Activated naive CD4-positive, alpha-beta T cell treated with anti-CD3 and anti-CD28 coated beads, Interleukin-2, amount 50 U/mL, for 24 hours (primary cell): ENCODE measurements around the gene SREBF2.
"Not testable (repeated sequence)": the region's sequence is repeated elsewhere in the genome, so short reads cannot be mapped to it uniquely, and the experiment has no call there.

Source experiments
- H3K27ac Mint-ChIP-seq: one replicate; pipeline ENCODE4 v1.8.0; 2021; ENCODE audit warnings: mild to moderate bottlenecking, mixed read lengths
- H3K27me3 Mint-ChIP-seq: one replicate; pipeline ENCODE4 v1.8.0; 2021; ENCODE audit warnings: mixed read lengths
- H3K36me3 Mint-ChIP-seq: one replicate; pipeline ENCODE4 v1.8.0; 2021; ENCODE audit warnings: mixed read lengths
- H3K4me1 Mint-ChIP-seq: one replicate; pipeline ENCODE4 v1.8.0; 2021; ENCODE audit warnings: mixed read lengths
- H3K4me3 Mint-ChIP-seq: one replicate; pipeline ENCODE4 v1.8.0; 2021; ENCODE audit warnings: mild to moderate bottlenecking, mixed read lengths
- H3K9me3 Mint-ChIP-seq: one replicate; pipeline ENCODE4 v1.8.0; 2021; ENCODE audit warnings: mixed read lengths

SREBF2 gene

GRCh38 chr22:41946629-41947423 lies 113.9 kb downstream of the SREBF2 start, which contains the start of gene CENPM:
CENPM (minus strand) TSS chr22:41947152; CDS start chr22:41947076, 76 bp downstream.
- Mint-ChIP-seq H3K4me1 (peaks cover 7% of the 10 kb centered on the region), H3K27me3 (no peaks in the 10 kb centered on the region), H3K27ac (peak within 1 kb of the TSS; percentile 70), H3K36me3 (peaks cover 3% of the 10 kb centered on the region), H3K9me3 (no peaks in the 10 kb centered on the region), H3K4me3 (peak within 1 kb of the TSS; percentile 88)

- H3K36me3 Mint-ChIP-seq: peaks cover 3% of the 10 kb centered on the region
- peaks cover 7% of the 10 kb centered on the region for H3K4me1 Mint-ChIP-seq
- H3K9me3 Mint-ChIP-seq: no peaks in the 10 kb centered on the region
- no peaks in the 10 kb centered on the region for H3K27me3 Mint-ChIP-seq
- peak overlapping the region; percentile 88 for H3K4me3 Mint-ChIP-seq
- H3K27ac Mint-ChIP-seq: peak overlapping the region; percentile 70
These were observed 114.6 kb downstream of the SREBF2 start for GRCh38 chr22:41947424-41948080.

GRCh38 chr22:41948142-41948541 lies 115.2 kb downstream of the SREBF2 start:
- Mint-ChIP-seq H3K4me3 (no peak overlapping the region), H3K27me3 (no peaks in the 10 kb centered on the region)

GRCh38 chr22:41948928-41949296 lies 116.0 kb downstream of the SREBF2 start:
- H3K27me3 Mint-ChIP-seq, H3K9me3 Mint-ChIP-seq, H3K27ac Mint-ChIP-seq, H3K36me3 Mint-ChIP-seq, H3K4me1 Mint-ChIP-seq: not testable (repeated sequence)
- H3K4me3 Mint-ChIP-seq: peak overlapping the region; percentile 23

More at GRCh38 chr22:41948142-41948541, 115.2 kb downstream of the SREBF2 start:
- Mint-ChIP-seq H3K36me3 (peaks cover 3% of the 10 kb centered on the region), H3K4me1 (peaks cover 7% of the 10 kb centered on the region), H3K9me3 (no peaks in the 10 kb centered on the region), H3K27ac (peak overlapping the region; percentile 30)

GRCh38 chr22:41949297-41949965 lies 116.5 kb downstream of the SREBF2 start:
- Mint-ChIP-seq H3K9me3 (no peaks in the 10 kb centered on the region), H3K27ac (no peak overlapping the region), H3K4me1 (peaks cover 3% of the 10 kb centered on the region), H3K36me3 (peaks cover 2% of the 10 kb centered on the region), H3K4me3 (peak overlapping the region; percentile 23), H3K27me3 (no peaks in the 10 kb centered on the region)

GRCh38 chr22:41951898-41952474 lies 119.1 kb downstream of the SREBF2 start, which contains the start of gene SMIM45:
SMIM45 (plus strand) TSS chr22:41952150.
- H3K4me3 Mint-ChIP-seq: no peak within 1 kb of the TSS
- no peak within 1 kb of the TSS for H3K27ac Mint-ChIP-seq
- H3K9me3 Mint-ChIP-seq: no peaks in the 10 kb centered on the region

GRCh38 chr22:41952713-41953112 lies 119.8 kb downstream of the SREBF2 start:
- no peaks in the 10 kb centered on the region for H3K9me3 Mint-ChIP-seq
- no peak overlapping the region for H3K27ac Mint-ChIP-seq
- no peak overlapping the region for H3K4me3 Mint-ChIP-seq
- H3K27me3 Mint-ChIP-seq: peaks cover 2% of the 10 kb centered on the region
- no peaks in the 10 kb centered on the region for H3K36me3 Mint-ChIP-seq
- peaks cover 4% of the 10 kb centered on the region for H3K4me1 Mint-ChIP-seq

More at GRCh38 chr22:41951898-41952474, 119.1 kb downstream of the SREBF2 start, which contains the start of gene SMIM45:
- Mint-ChIP-seq H3K27me3 (no peaks in the 10 kb centered on the region), H3K36me3 (no peaks in the 10 kb centered on the region), H3K4me1 (no peaks in the 10 kb centered on the region)
